Left renal cortex interstitium (tissue), 4 donors: ENCODE results near the gene CLTCL1. TPM values are rescaled to one million over a fixed set of nuclear protein-coding genes. Genes with fewer than 3 reads are reported as not detected.
A peak's percentile ranks its signal among the peaks of the same experiment; 100 is the strongest.
"Not testable (repeated sequence)": the region's sequence is repeated elsewhere in the genome, so short reads cannot be mapped to it uniquely, and the experiment has no call there.

ENCODE experiments used
- DNase-seq, 4 donors: peaks; one replicate each; pipeline ENCODE4 v3.0.0-alpha.2; 2013; ENCODE audit warnings: low read depth in 4 of 4, low spot score in 2 of 4, missing footprints in 1 of 4
- polyA plus RNA-seq, 4 donors: library from polyadenylated mRNA; unstranded; fragments of 120-200 nt; gene quantifications; one replicate each; pipeline ENCODE4 v1.2.1, GENCODE V29; 2013; ENCODE audit not compliant: insufficient read length in 4 of 4

CLTCL1 gene
- polyA plus RNA-seq, 4 donors: 3.3 to 7.5 (median 6.0) TPM

DNA sequence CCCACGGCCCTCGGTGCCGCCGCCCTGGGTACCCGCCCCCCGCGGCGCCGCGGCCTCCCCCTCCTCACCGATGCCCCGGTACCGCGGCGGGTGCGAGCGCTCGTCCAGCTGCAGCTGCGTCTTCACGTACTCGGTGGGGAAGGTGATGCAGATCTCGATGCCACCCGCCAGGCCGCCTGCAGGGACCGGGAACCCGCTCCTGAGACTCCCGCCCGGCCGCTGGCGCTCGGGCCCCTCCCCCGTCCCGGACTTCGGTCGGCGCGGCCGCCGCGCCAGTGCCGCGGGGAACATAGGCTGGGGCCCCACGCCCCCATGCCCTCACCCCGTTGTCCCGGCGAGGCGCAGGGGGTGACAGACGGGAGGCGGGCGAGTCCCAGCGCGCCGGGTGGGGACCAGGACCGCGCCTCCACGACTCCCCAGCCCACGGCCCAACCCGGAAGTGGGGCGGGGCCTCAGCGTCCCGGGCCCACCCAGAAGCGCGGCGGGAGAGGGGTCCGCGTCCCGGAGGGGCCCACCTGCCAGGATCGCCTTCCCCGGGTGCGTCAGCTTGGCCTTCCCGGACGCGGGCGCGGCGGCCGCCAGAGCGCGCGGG lies 113.4 kb downstream of the CLTCL1 start:
- peak in 2 of 4 donors; percentile 19 to 34 for DNase-seq

DNA sequence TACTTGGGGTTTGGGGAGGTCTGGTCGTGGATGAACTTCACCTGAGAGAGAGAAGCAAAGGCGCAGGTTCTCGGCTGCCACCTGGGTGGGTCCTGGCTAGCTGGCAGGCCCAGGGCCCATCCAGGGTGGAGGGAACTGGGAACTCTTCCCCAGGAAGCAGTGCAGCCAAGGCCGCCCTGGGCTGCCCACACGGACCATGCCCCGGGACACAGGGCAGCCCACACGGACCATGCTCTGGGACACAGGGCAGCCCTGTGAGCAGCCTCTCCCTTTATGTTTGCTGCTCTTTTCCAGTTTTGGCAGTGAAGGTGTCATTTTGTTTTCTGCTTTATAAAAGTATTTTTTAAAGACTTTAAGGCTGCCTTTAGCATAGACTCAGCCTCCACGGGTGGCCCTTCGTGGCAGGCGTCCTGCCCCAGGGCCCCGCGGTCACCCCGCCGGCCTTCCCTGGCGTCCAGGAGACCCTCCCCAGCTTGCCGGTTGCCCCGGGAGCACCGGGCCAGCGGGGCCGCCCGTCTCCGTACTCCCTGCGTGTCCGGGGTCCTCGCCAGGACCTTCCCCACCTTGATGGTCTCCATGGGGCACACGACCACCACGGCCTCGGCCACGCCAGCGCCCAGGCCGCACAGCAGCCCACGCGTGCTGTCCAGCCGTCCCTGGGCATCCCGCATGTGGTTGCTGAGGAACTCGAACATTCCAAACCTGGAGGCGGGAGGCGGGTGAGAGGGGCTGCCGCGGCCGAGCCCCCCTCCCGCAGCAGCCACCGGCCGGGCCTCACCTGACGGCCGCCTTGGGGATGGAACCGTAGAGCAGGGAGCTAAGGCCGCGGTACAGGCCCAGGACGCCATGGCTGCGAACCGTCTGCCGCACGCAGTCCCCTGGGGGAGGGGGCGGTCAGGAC lies 114.1 kb downstream of the CLTCL1 start:
- DNase-seq: no peak

DNA sequence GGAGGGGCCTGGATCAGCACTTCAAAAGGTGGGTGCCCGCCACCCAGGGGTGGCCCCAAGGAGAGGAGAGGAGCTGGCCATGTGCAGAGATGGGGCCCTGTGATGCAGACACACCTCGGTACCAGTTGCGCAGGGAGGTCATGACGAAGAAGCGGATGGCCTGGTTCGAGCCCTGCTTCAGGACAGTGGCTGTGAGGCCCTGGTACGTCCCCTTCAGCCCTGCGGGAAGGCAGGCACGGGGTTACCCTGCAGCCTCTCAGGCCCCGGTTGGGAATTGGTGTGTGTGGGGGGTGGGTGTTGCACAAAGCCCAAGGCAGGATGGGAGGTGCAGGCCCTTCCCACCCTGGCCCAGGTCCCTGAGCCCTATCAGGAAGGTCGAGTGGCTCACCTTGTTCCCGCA lies 114.8 kb downstream of the CLTCL1 start:
- DNase-seq: no peak

DNA sequence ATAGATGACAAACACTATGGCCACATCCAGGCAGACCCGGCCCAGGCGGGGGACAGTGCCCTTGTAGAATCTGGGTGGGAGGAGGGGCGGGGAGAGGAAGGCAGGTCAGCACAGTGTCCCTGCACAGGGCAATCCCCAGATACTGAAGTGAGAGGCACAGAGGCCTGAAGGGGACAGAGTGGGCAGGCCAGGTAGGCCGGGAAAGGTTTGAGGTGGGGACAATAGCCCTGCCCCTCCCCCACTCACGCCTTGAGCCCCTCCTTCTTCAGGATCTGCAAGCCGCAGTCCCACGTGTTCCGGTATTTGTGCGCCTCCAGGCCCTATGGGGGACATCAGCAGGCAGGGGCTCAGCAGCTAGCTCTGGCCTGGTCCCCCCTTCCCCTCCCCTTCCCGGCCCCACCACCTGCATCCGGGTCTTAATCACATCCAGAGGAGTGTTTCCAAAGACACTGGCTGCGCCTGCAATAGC lies 115.3 kb downstream of the CLTCL1 start:
- no peak for DNase-seq

DNA sequence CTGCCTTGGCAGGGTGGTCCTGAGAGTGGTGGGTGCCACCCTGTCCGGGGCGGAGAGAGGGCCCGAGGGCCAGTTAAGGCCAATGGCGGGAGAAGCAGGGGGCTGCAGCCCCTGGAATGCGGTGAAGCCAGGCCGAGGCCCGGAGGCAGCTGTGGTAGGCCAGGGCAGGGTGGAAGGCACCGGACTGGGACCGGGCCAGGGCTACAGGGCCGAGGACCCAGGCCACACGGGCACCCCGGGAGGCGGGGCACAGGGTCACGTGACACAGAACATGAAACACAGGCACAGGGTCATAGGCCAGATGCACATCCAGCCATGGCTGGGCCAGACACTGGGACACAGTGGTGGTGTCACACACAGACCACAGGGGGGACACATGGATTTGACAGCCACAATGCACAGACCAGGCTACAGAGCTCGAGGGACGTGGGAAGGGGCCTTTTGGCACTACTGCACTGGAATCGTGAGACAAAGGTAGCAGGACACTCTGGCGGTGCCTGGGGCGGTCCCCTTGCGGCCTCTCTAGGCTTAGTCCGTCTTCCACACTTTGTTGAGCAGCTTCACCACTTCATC lies 115.8 kb downstream of the CLTCL1 start:
- DNase-seq: no peak

DNA sequence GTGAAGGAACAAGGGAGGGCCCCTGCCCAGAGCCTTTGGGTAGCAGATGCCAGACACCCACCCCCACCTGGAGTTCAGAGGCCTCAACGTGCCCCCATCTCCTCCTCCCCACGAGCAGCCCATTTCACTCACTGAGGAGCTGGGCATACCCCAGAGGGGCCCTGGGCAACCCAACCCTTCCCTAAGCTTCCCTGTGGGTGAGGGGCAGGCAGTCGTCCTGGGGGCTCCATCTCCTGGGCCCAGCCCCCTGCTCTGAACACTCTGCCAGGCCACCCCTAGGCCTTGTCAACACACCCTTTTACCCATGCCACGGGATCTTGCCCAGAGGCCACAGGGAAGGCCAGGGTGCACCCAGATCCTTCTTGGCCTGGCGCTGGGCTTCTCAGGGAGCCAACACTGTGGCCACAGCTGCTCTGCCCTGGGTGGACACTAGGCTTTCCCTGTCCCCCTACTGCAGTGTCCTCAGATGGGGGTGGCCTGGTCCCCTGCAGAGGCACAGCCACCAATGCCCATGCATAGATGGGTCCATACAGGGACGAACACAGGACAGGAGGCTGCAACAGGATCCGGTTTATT lies 116.4 kb downstream of the CLTCL1 start:
- no peak for DNase-seq

DNA sequence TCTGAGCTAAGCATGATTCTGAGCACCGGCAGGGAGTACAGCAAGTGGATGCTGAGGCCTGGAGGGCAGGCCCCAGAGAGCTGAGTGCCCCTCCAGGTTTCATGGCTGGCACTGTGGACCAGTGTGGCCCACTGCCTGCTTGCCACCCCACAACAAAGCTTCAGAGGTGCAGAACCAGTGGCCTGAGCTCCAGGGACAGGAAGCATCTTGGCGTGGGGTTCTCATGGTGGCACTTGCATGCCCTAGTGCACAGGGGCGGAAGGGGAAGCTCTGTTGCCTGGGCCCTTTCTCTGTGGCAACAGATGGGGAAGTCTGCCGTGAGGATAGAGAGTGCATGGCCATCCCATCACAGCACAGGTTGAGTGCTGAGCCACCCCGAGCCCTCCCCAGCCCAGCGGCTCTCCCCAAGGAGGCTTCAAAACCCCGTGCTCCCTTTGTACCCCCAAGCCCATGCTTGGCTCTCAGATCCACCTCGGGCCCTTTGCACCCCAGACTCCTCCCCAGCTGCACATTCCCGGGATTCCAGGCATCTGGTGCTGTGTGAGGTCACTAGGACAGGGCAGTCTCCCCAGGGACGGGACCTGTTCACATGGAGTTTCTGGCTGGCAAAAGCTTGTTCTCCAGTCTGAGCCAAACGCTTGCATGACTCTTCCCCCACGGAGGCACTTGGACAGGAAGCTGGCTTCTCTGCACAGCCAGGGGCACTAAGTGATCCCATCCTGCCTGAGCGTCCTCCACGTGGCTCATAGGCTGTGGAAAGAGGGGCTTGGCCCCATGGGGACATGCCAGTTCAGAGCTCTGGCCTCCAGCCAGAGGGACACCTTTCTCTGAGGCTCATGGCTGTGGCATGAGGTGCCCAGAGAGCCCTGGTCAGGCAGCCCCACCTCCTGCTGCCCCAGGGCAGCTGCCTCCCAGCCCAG lies 117.2 kb downstream of the CLTCL1 start:
- DNase-seq: no peak

DNA sequence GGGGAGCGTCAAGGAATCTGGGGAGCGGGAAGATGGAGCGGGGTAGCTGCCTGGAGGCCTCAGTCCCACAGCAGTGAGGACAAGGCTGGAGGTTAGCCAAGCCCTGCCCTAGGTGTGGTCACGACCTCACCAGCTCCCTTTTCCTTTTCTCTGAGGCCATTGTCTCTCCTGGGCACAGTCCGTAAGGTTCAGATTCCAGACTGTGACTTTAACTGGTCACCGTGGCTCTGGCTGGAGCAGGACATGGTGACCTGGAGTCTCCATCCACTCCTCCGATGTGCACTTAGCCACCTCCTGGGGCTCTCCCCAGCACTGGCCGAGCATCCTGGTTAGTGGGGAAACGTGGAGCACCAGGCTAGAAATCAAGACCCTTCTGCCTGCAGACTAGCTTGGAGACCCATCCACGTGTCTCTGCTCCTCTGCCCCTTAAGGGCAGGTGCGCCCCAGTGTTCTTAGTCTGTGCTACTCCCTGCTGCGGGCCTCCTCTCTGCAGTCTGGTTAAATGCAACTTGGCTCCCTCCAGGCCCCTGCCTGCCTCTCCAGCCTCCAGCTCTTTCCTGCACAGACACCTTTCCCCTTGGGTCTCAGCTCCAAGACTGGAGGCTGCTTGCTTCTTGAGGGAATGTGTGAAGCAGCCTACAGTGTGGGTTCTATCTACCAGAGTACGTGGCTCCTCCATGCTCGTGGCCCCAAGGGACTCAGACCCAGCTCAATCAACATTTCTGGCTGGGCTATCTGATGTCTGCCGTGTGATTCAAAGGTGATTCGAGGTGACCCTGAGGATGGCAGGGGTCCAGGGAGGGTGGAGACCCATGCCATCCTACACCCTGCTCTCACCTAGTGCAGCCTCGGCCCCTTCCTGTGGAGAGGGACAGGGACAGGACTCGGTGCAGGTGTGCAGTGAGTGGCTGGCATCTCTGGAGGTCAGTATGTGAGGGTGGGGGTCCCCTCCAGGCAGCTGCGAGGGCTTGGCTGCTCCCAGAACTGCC lies 118.2 kb downstream of the CLTCL1 start:
- DNase-seq: no peak

DNA sequence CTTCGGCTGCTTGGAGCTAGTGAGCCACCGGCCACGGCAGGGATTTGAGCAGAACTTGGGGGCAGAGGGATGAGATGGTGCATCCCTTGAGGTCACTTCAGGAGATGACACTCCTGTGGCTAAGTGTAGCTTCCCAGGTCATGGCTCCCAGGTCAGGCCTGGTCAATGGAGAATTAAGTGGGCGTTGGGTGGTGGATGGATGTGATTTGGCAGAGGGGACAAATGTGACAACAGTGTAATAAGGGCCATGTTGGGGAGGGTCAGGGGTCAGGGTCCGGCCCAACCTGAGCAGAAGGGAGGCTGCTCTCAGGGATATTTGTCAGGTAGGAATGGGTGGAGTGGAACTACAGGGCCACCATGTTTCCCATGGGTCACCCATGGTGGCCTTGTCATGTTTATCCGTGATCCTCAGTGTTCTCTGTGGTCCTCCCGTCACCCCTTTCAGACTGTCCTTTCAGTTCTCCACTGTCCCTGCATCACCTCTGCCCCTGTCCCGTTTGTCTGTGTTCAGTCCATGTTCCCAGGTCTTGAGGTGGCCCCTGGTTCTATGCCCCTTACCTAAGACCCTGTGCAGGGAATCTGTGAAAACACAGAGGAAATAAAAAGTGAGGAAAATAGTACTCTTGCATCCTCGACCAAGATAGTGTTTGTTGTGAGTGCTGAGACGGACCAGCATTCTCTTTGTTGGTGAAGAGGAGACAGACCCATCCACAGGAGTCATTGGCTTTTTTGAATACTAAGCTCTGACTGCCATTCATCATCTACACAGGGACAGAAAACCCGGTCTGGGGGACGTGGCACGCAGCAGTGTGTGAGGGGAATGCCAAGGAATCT lies 119.1 kb downstream of the CLTCL1 start:
- no peak for DNase-seq

DNA sequence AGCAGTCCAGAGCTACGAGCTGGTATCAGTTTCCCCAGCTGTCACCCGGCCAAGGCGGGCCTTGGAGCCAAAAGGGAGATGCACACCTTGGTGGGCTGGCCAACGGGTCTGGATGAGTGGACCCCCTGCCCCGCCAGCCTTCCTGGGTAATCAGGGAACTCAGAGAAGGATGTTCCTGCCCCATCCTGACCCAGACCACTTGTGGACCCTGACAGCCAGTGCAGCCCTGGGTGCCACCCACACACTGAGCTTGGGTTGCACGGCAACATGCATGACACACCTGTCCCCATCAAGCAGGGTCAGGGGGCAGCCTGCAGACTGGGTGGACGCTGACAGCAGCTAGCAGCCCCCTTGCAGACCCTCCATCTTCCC lies 121.6 kb downstream of the CLTCL1 start:
- no peak for DNase-seq

DNA sequence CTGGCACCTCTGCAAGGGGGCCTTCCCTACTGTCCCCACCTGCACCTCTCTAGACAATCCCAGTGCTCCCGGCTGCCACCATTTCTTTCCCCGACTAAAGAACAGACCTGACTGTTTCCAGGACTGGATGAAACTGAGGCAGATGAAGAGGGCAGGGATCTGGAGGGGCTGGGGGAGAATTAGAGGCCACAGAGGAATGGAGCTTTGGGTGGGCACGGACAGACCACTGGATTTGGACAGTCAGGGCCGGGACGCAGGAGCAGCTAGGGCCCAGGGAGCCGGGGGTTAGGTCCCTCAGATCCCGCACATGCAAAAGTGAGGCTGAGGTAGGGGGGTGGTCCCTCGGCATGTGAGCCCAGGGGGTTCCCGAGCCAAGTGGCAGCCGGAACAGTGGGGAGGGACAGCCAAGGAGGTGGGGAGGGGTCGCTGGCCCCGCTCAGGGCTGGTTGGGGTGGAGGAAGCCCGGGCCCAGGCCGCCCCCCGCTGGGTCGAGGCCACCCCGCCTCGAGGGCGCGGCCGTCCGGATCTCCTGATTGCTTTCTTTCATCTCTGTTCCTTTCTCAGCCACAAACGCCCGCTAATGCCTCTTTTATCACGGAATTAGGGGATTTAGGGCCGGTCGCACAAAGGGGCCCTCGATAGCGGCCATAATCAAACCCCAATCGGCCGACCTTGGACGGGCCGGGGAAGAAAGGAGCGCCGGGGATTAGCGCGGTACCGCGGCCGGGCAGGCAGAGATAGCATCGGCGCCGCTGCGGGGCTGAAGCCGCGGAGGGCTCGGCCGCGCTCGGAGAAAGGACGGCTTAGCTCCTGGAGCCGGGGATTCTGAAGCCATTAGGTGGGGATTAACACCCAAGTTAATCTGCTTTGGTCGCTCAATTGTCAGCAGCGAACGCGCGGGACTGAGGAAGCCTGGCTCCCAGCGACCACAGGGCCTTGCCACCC lies 122.2 kb downstream of the CLTCL1 start:
- no peak for DNase-seq

DNA sequence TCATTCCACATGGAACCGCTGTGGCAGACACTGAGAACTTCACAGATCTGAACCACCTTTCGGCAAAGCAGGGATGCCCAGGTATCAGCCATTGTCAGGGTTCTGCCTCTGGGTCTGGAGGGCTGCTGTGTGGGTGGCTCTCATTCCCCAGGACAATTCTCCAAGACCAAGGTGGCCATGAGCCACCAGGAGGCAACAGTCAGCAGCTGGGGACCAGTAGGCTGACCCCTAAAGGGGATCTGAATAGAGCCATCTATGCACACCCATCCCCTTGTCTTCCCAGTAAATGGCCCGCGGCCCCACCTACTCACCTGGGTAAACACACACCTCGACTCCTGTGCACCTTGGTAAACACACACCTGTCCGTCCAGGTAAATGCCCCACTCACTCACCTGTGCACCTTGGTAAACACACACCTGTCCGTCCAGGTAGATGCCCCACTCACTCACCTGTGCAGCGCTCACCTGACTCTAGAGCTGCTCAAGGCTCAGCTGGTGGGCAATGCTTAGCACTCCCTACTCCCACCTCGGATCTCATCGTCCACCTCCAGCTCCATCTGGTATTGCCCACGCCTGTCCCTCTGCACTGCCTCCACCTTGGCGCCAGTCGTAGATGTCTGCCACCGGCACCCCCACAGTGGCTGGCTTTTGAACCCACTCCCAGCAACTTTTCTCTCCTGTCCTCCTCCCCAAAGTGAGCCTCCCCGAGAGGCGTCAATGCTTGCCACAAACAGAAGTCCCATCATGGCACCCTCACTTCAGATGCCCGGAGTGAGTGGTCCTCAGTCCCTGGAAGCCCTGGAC lies 123.2 kb downstream of the CLTCL1 start:
- DNase-seq: no peak

DNA sequence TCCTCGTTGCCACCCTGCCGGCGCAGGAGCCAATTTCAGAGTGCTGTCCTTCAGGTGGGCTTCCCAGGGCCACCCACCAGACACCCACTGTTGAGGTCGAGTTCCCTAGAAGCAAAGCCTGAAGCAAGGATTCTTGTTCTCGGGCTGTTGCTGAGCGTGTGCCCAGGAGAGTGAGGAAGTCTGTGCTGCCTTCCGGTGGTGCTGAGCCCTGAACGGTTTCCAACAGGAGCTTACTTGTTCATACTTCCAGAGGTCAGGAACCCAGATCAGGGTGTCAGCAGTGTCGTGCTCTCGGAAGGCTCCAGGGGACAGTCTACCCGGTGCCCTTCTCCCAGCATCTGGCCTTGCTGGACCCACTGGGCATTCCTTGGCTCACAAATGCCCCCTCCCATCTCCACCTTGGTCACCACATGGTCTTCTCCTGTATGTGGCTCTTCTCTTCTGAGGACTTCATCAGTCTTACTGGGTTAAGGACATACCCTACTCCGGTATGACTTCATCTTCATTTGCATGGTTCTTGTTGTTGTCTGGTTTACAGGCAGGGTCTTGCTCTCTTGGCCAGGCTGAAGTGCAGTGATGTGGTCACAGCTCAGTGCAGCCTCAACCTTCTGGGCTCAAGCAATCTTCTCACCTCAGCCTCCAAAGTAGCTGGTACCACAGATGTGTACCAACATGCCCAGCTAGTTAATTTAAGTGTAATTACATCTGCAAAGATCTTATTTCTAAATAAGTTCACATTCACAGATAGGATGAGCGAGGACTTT lies 124.2 kb downstream of the CLTCL1 start:
- DNase-seq: no peak

DNA sequence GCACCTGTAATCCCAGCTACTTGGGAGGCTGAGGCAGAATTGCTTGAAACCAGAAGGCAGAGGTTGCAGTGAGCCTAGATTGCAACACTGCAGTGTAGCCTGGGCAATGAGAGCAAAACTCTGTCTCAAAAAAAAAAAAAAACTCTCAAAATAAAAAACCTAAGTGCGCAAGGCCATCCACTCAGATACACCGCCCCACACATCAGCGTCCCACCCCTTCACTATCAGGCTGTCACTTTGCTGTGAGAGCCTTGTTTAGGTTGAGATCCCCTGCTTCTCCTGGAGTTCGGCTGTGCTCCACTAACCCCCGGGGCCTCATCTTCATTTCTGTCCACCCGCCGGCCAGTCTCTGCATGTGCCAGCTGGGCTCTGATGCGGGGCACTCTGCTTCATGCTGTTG lies 125.1 kb downstream of the CLTCL1 start:
- no peak for DNase-seq

DNA sequence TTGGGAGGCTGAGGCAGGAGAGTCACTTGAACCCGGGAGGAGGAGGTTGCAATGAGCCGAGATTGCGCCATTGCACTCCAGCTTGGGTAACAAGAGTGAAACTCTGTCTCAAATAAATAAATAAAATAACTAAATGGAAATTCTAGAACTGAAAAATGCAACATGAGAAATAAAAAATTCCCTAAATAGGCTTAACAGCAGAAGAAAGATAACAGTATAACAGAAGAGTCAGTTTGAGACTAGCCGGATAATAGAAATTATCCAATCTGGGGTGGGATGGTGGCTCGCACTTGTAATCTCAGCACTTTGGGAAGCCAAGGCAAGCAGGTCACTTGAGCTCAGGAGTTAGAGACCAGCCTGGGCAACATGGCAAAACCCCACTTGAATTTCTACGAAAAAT lies 127.1 kb downstream of the CLTCL1 start:
- no peak for DNase-seq

DNA sequence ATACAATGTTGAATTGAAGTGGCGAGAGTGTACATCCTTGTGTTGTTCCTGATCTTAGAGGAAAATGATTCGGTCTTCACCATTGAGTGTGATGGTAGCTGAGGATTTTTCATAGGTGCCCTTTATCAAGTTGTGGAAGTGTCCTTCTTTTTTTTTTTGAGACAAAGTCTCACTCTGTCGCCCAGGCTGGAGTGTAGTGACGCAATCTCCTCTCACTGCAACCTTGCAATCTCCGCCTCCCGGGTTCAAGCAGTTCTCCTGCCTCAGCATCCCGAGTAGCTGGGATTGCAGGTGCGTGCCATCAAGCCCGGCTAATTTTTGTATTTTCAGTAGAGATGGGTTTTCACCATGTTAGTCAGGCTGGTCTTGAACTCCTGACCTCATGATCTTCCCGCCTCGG lies 132.9 kb downstream of the CLTCL1 start:
- DNase-seq: not testable (repeated sequence)
